Gastrocnemius medialis (tissue), 4 donors: Measurements from ENCODE around the gene PTPRT.

Experiments used
- POLR2A ChIP-seq, 2 donors: fragments of 450-650 bp; IDR thresholded peaks; one replicate each; pipeline ENCODE4 v1.6.1; 2017; ENCODE audit warnings: antibody characterized with exemption in 2 of 2, mild to moderate bottlenecking in 2 of 2, moderate library complexity in 2 of 2
- TF ChIP-seq, protein P1 (sequence below), 5 experiments: fragments of 450-650 bp in 3 of 5; fragments of 200-600 bp in 2 of 5; sonication (generic) in 2 of 5; IDR thresholded peaks in 4 of 5; conservative IDR thresholded peaks in 1 of 5; 1 replicate in 4 of 5; 2 replicates in 1 of 5; pipeline ENCODE4 v1.5.1; 2016 to 2019; ENCODE audit warnings: antibody characterized with exemption in 5 of 5, mild to moderate bottlenecking in 3 of 5, moderate library complexity in 3 of 5

DNA sequence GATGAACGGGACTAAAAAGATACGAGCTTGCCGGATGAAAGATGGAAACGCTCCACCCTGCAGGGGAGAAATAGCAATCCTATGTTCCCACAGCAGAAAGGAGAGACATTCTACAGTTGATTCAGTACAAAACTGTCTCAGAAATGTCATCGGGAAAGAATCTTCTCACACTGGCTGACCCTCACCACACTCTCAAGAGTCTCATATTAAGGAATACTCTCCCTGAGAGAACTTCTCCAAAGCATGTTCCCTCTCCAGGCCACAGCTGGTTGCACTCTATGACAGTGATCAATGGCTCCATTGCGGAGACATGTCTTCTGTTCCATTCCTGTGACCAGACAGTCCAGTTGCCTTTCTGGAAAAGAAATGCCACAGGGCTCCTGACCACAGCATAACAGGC is 813.6 kb downstream of the PTPRT start:
- TF ChIP-seq, protein P1, sequence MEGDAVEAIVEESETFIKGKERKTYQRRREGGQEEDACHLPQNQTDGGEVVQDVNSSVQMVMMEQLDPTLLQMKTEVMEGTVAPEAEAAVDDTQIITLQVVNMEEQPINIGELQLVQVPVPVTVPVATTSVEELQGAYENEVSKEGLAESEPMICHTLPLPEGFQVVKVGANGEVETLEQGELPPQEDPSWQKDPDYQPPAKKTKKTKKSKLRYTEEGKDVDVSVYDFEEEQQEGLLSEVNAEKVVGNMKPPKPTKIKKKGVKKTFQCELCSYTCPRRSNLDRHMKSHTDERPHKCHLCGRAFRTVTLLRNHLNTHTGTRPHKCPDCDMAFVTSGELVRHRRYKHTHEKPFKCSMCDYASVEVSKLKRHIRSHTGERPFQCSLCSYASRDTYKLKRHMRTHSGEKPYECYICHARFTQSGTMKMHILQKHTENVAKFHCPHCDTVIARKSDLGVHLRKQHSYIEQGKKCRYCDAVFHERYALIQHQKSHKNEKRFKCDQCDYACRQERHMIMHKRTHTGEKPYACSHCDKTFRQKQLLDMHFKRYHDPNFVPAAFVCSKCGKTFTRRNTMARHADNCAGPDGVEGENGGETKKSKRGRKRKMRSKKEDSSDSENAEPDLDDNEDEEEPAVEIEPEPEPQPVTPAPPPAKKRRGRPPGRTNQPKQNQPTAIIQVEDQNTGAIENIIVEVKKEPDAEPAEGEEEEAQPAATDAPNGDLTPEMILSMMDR (IDR thresholded peaks at IDR 0.05 in 4 of 5, conservative IDR thresholded peaks at IDR 0.05 in 1 of 5) = no peak
- TF ChIP-seq POLR2A (IDR thresholded peaks at IDR 0.05) = no peak
